Endothelial cell of umbilical vein (primary cell): ENCODE results near the gene ZNFX1. TPM values are rescaled to one million over a fixed set of nuclear protein-coding genes. Genes with fewer than 3 reads are reported as not detected.

ENCODE experiments used
- BruUV-seq: library from RNA; stranded (reverse); fragments of 400-500 nt; replicated peaks from 2 replicates; lab custom pipeline; 2021; lab: Mats Ljungman, UMichigan
- CTCF ChIA-PET: fragments of 300-600, 350-600 bp; sonication (Branson Sonifier 250); formaldehyde crosslinking; loops from one replicate; lab custom pipeline; 2021; ENCODE audit warnings: antibody characterized with exemption, inconsistent platforms; lab: Charles Lee
- POLR2A ChIA-PET: fragments of 300-600, 350-600 bp; sonication (Branson Sonifier 250); formaldehyde crosslinking; loops from one replicate; lab custom pipeline; 2021; ENCODE audit warnings: antibody characterized with exemption, inconsistent platforms; lab: Charles Lee
- DNase-seq: peaks from one replicate; pipeline ENCODE4 v3.0.0-alpha.2; 2011; ENCODE audit warnings: low read depth, low spot score
- FAIRE-seq: peaks from 2 replicates; lab custom pipeline; 2011; peaks lifted over from hg19 to GRCh38; lab: Jason Lieb, UNC
- H2AFZ ChIP-seq: 2 replicates; pipeline ENCODE4 v1.6.0; 2012; ENCODE audit warnings: low read depth, low read length, control low read depth, inconsistent platforms
- H3K27ac ChIP-seq: 2 replicates; pipeline ENCODE4 v1.5.1; 2011; ENCODE audit warnings: low read depth, mild to moderate bottlenecking, control low read depth, low read length, moderate library complexity; ENCODE audit not compliant: insufficient read depth
- H3K27me3 ChIP-seq, 2 experiments: 2 replicates each; pipeline versions ENCODE4 v1.6.0 to v1.6.1; 2011; ENCODE audit warnings: low read length in 2 of 2, mixed read lengths in 1 of 2; ENCODE audit not compliant: control insufficient read depth in 2 of 2, insufficient read depth in 2 of 2
- H3K36me3 ChIP-seq, 2 experiments: 2 replicates in 1 of 2; 3 replicates in 1 of 2; pipeline ENCODE4 v1.5.1; 2011; ENCODE audit warnings: low read length in 2 of 2, mild to moderate bottlenecking in 1 of 2, moderate library complexity in 1 of 2; ENCODE audit not compliant: control insufficient read depth in 2 of 2, insufficient read depth in 2 of 2; ENCODE audit errors: extremely low read depth in 1 of 2
- H3K4me1 ChIP-seq: 3 replicates; pipeline ENCODE4 v1.5.1; 2011; ENCODE audit warnings: mild to moderate bottlenecking, low read length; ENCODE audit not compliant: control insufficient read depth, insufficient read depth; ENCODE audit errors: extremely low read depth
- H3K4me2 ChIP-seq: 2 replicates; pipeline ENCODE4 v1.6.1; 2011; ENCODE audit warnings: low read length, control low read depth, mixed read lengths; ENCODE audit not compliant: insufficient read depth
- H3K4me3 ChIP-seq, 3 experiments: fragments of 200-600 bp in 1 of 3; sonication (generic), shearing (Covaris generic) in 1 of 3; replicated peaks in 1 of 3; 2 replicates each; pipeline ENCODE4 v1.5.1; 2011 to 2016; ENCODE audit warnings: control low read depth in 3 of 3, low read length in 3 of 3, mild to moderate bottlenecking in 2 of 3, inconsistent platforms in 1 of 3, low read depth in 1 of 3, moderate library complexity in 1 of 3; ENCODE audit not compliant: insufficient read depth in 1 of 3
- H3K79me2 ChIP-seq: 2 replicates; pipeline ENCODE4 v1.6.0; 2012; ENCODE audit warnings: low read length, inconsistent platforms; ENCODE audit not compliant: control insufficient read depth, insufficient read depth
- H3K9ac ChIP-seq: replicated peaks from 2 replicates; pipeline ENCODE3; 2011; ENCODE audit warnings: low read length, control low read depth; ENCODE audit not compliant: insufficient read depth; ENCODE audit errors: extremely low read depth
- H3K9me1 ChIP-seq: replicated peaks from 3 replicates; pipeline ENCODE4 v1.6.0; 2011; ENCODE audit warnings: mild to moderate bottlenecking, low read length; ENCODE audit not compliant: control insufficient read depth, insufficient read depth; ENCODE audit errors: extremely low read depth
- H3K9me3 ChIP-seq: replicated peaks from 2 replicates; pipeline ENCODE4 v1.5.1; 2012; ENCODE audit warnings: low read length, inconsistent platforms; ENCODE audit not compliant: control insufficient read depth, insufficient read depth
- H4K20me1 ChIP-seq: replicated peaks from 2 replicates; pipeline ENCODE3; 2011; ENCODE audit warnings: mild to moderate bottlenecking, low read length; ENCODE audit not compliant: control insufficient read depth, insufficient read depth; ENCODE audit errors: extremely low read depth
- CTCF ChIP-seq, 2 donors: IDR thresholded peaks; 1 replicate in 1 of 2; 2 replicates in 1 of 2; pipeline ENCODE4 v1.5.1; 2011; ENCODE audit warnings: low read length in 2 of 2, mild to moderate bottlenecking in 2 of 2, moderate library complexity in 2 of 2, control low read depth in 1 of 2, inconsistent platforms in 1 of 2, low read depth in 1 of 2; ENCODE audit not compliant: insufficient read depth in 1 of 2; ENCODE audit errors: extremely low read depth in 1 of 2
- GATA2 ChIP-seq: IDR thresholded peaks from 2 replicates; pipeline ENCODE4 v1.7.0; 2011; ENCODE audit warnings: low read depth, mild to moderate bottlenecking, moderate library complexity, mixed read lengths, low read length; ENCODE audit not compliant: insufficient read length, insufficient read depth
- JUN ChIP-seq: IDR thresholded peaks from 2 replicates; pipeline ENCODE4 v1.6.1; 2011; ENCODE audit warnings: borderline replicate concordance, low read depth; ENCODE audit not compliant: insufficient read length, insufficient read depth
- MAX ChIP-seq: IDR thresholded peaks from 2 replicates; pipeline ENCODE4 v1.6.1; 2011; ENCODE audit not compliant: insufficient read depth, insufficient read length
- POLR2A ChIP-seq: IDR thresholded peaks from 2 replicates; pipeline ENCODE4 v1.6.1; 2012; ENCODE audit warnings: low read depth, mild to moderate bottlenecking, control low read depth, low read length
- POLR2AphosphoS5 ChIP-seq: IDR thresholded peaks from 2 replicates; pipeline ENCODE4 v1.6.1; 2012; ENCODE audit warnings: low read depth, mild to moderate bottlenecking, control low read depth, low read length, moderate library complexity; ENCODE audit not compliant: insufficient read depth
- dilution Hi-C: fragments of 300-500 bp; cut with MboI; formaldehyde crosslinking; loops from one replicate; pipeline ENCODE4 v1.15.0; 2019; ENCODE audit warnings: low sequenced_read_pairs; ENCODE audit not compliant: extremely low pct_ligation_motif_present
- intact Hi-C: fragments of 100-400 bp; cut with micrococcal nuclease; formaldehyde crosslinking; loops from one replicate; pipeline ENCODE4 v1.10.0; 2022
- polyA plus RNA-seq, 4 experiments: library from polyadenylated mRNA; depleted of rRNA in 3 of 4; stranded (reverse) in 3 of 4; unstranded in 1 of 4; fragments of >200 nt; gene quantifications; 2 replicates each; pipeline versions ENCODE4 v1.2.1 to v1.2.3, GENCODE V29; 2011 to 2012; ENCODE audit warnings: missing spikeins in 1 of 4
- total RNA-seq: library from RNA; stranded (reverse); gene quantifications from 2 replicates; pipeline ENCODE4 v1.2.3, GENCODE V29; 2021

Gene ZNFX1
- total and polyA plus RNA-seq, 2 donors (not counting 3 experiments of a cell fraction or from before 2014, with no cell fraction given) = 8.3 to 27.9 TPM

- no peak for TF ChIP-seq POLR2AphosphoS5
- no peak for TF ChIP-seq JUN
- TF ChIP-seq POLR2A = no peak
- TF ChIP-seq GATA2 = no peak
- TF ChIP-seq MAX = no peak
- Histone ChIP-seq H3K79me2 (no peaks in the 10 kb centered on the region), H3K36me3 (peaks cover 10 to 45% of the 10 kb centered on the region in 2 experiments), H4K20me1 (no peaks in the 10 kb centered on the region), H3K4me1 (no peaks in the 10 kb centered on the region), H3K9me1 (no peaks in the 10 kb centered on the region), H3K9ac (no peak overlapping the region), H2AFZ (no peak overlapping the region), H3K4me2 (no peak overlapping the region), H3K4me3 (no peak overlapping the region), H3K9me3 (no peaks in the 10 kb centered on the region), H3K27me3 (no peaks in the 10 kb centered on the region), H3K27ac (no peak overlapping the region)
- POLR2A ChIA-PET = no interaction called here
- CTCF ChIA-PET = interaction anchor here (2.0 kb wide), 1 partner anchor 16 kb away, joined by 9 read pairs; no protein-coding TSS in a partner anchor
- no peak for FAIRE-seq
- no peak for DNase-seq
- dilution Hi-C loops = no loop called here
- intact Hi-C loops = no loop called here
- no TSS peak for BruUV-seq
Observed at GRCh38 chr20:49230021-49230420, 47.8 kb downstream of the ZNFX1 start.

GRCh38 chr20:49229381-49229780 is 48.5 kb downstream of the ZNFX1 start:
- dilution Hi-C loops = loop anchor here (10.0 kb wide), 1 partner anchor 95 kb away; no protein-coding TSS in a partner anchor
- H3K9me1 ChIP-seq = no peaks in the 10 kb centered on the region
- H3K79me2 ChIP-seq = no peaks in the 10 kb centered on the region
- no peak overlapping the region for H2AFZ ChIP-seq
- H3K27ac ChIP-seq = no peak overlapping the region
- H3K9ac ChIP-seq = no peak overlapping the region
- H3K4me2 ChIP-seq = no peak overlapping the region
- ChIA-PET POLR2A (no interaction called here), CTCF (interaction anchor here (2.0 kb wide), 1 partner anchor 17 kb away, joined by 9 read pairs; no protein-coding TSS in a partner anchor)
- intact Hi-C loops = no loop called here
- H3K36me3 ChIP-seq = peaks cover 6 to 43% of the 10 kb centered on the region in 2 experiments
- TF ChIP-seq JUN (no peak), CTCF (IDR thresholded peaks at IDR 0.05; ENCODE audit: extremely low read depth in 1 of 2, insufficient read depth in 1 of 2, low read depth in 1 of 2, low read length in 2 of 2) (no peak), MAX (no peak), POLR2AphosphoS5 (no peak)
- no peaks in the 10 kb centered on the region for H3K9me3 ChIP-seq
- no peak overlapping the region for H3K4me3 ChIP-seq
- H3K27me3 ChIP-seq = no peaks in the 10 kb centered on the region
- H3K4me1 ChIP-seq = no peaks in the 10 kb centered on the region
- no peak for FAIRE-seq
- no peaks in the 10 kb centered on the region for H4K20me1 ChIP-seq
- BruUV-seq = no TSS peak
- no peak for DNase-seq
